Hepatocyte (in vitro differentiated cells): ENCODE results near the gene PSG7. TPM values are rescaled to one million over a fixed set of nuclear protein-coding genes. Genes with fewer than 3 reads are reported as not detected.
"Not testable (repeated sequence)": the region's sequence is repeated elsewhere in the genome, so short reads cannot be mapped to it uniquely, and the experiment has no call there.

Source experiments
- DNase-seq: peaks from one replicate; pipeline ENCODE4 v3.0.0-alpha.2; 2016; ENCODE audit warnings: low spot score
- H2AFZ ChIP-seq: fragments of 200-600 bp; sonication (generic); 2 replicates; pipeline ENCODE4 v1.6.0; 2016; ENCODE audit warnings: antibody characterized with exemption, mild to moderate bottlenecking
- H3K27ac ChIP-seq: fragments of 200-600 bp; sonication (generic); 2 replicates; pipeline ENCODE4 v1.5.1; 2016; ENCODE audit warnings: mild to moderate bottlenecking
- H3K27me3 ChIP-seq: fragments of 200-600 bp; sonication (generic); 2 replicates; pipeline ENCODE4 v1.6.1; 2016
- H3K36me3 ChIP-seq: fragments of 200-600 bp; sonication (generic); replicated peaks from 2 replicates; pipeline ENCODE4 v1.5.1; 2016; ENCODE audit warnings: low read depth; ENCODE audit not compliant: insufficient read depth
- H3K4me1 ChIP-seq: fragments of 200-600 bp; sonication (generic); 2 replicates; pipeline ENCODE4 v1.5.1; 2016; ENCODE audit warnings: mild to moderate bottlenecking, moderate library complexity; ENCODE audit not compliant: insufficient read depth
- H3K4me2 ChIP-seq: fragments of 200-600 bp; sonication (generic); 2 replicates; pipeline ENCODE4 v1.6.0; 2016
- H3K4me3 ChIP-seq: fragments of 200-600 bp; sonication (generic); 2 replicates; pipeline ENCODE4 v1.5.1; 2016; ENCODE audit warnings: mild to moderate bottlenecking
- H3K79me2 ChIP-seq: fragments of 200-600 bp; sonication (generic); 2 replicates; pipeline ENCODE4 v1.6.0; 2017; ENCODE audit warnings: mild to moderate bottlenecking
- H3K9me2 ChIP-seq: fragments of 200-600 bp; sonication (generic); replicated peaks from 2 replicates; pipeline ENCODE4 v1.6.0; 2017; ENCODE audit warnings: mild to moderate bottlenecking; ENCODE audit not compliant: insufficient read depth
- H3K9me3 ChIP-seq: fragments of 200-600 bp; sonication (generic); 2 replicates; pipeline ENCODE4 v1.5.1; 2016; ENCODE audit warnings: low read depth, mild to moderate bottlenecking
- H4K20me1 ChIP-seq: fragments of 200-600 bp; sonication (generic); 2 replicates; pipeline ENCODE4 v1.6.0; 2016; ENCODE audit warnings: mild to moderate bottlenecking; ENCODE audit not compliant: insufficient read depth, poor library complexity, severe bottlenecking
- CTCF ChIP-seq: fragments of 200-600 bp; sonication (generic); IDR thresholded peaks from 2 replicates; pipeline ENCODE4 v1.5.1; 2016; ENCODE audit warnings: antibody characterized with exemption, mild to moderate bottlenecking; ENCODE audit not compliant: poor library complexity
- EZH2 ChIP-seq: fragments of 200-600 bp; sonication (generic); IDR thresholded peaks from 2 replicates; pipeline ENCODE4 v1.6.1; 2016; ENCODE audit warnings: antibody characterized with exemption, mild to moderate bottlenecking, borderline replicate concordance
- EZH2phosphoT487 ChIP-seq: fragments of 200-600 bp; sonication (generic); IDR thresholded peaks from one replicate; pipeline ENCODE4 v1.6.1; 2018; ENCODE audit warnings: antibody characterized with exemption, mild to moderate bottlenecking, low read depth, moderate library complexity; ENCODE audit not compliant: unreplicated experiment, severe bottlenecking
- WGBS: methylation state at CpG from one replicate; pipeline ENCODE4 v1.1.6; 2016; ENCODE audit warnings: low lambda C conversion rate; ENCODE audit errors: missing lambda C conversion rate; 5-methylcytosine and 5-hydroxymethylcytosine counted together
- polyA plus RNA-seq: library from polyadenylated mRNA; unstranded; fragments of >200 nt; fragmentation: Nextera tagmentation; extraction: Ambion mirVana; gene quantifications from 2 replicates; pipeline ENCODE4 v1.2.1, GENCODE V29; 2016
- total RNA-seq: library from RNA; depleted of rRNA; stranded (reverse); fragments of >200 nt; gene quantifications from 2 replicates; pipeline ENCODE4 v1.2.3, GENCODE V29; 2014

The PSG7 gene
- total and polyA plus RNA-seq, 2 experiments from 2014 or later, result not detected

GRCh38 chr19:42932485-42933101 lies 4.4 kb downstream of the PSG7 start:
- not testable (repeated sequence) for H3K4me2 ChIP-seq, H3K79me2 ChIP-seq, H3K27ac ChIP-seq

GRCh38 chr19:42930214-42930613 lies 6.8 kb downstream of the PSG7 start:
- not testable (repeated sequence) for H2AFZ ChIP-seq, H3K4me2 ChIP-seq, H3K4me1 ChIP-seq, H3K36me3 ChIP-seq, H3K4me3 ChIP-seq, DNase-seq, H3K27me3 ChIP-seq, H3K9me2 ChIP-seq, H3K27ac ChIP-seq, H3K9me3 ChIP-seq, H3K79me2 ChIP-seq, H4K20me1 ChIP-seq
- 33% methylated on average over 1 of the region's 1 CpG for WGBS

More at GRCh38 chr19:42932485-42933101, 4.4 kb downstream of the PSG7 start:
- H3K27me3 ChIP-seq, H3K36me3 ChIP-seq, H3K4me1 ChIP-seq, DNase-seq, H3K4me3 ChIP-seq, H4K20me1 ChIP-seq, H3K9me3 ChIP-seq, H3K9me2 ChIP-seq, H2AFZ ChIP-seq: not testable (repeated sequence)
- WGBS, result 54% methylated on average over 5 of the region's 5 CpGs

- Histone ChIP-seq H4K20me1 (no peaks in the 10 kb centered on the region), H3K4me2 (no peak overlapping the region), H3K9me2 (no peaks in the 10 kb centered on the region), H3K27me3 (no peaks in the 10 kb centered on the region), H3K4me1 (no peaks in the 10 kb centered on the region), H3K27ac (no peak overlapping the region), H2AFZ (no peak overlapping the region), H3K4me3 (no peak overlapping the region), H3K36me3 (no peaks in the 10 kb centered on the region), H3K79me2 (no peaks in the 10 kb centered on the region), H3K9me3 (no peaks in the 10 kb centered on the region)
- no peak for TF ChIP-seq EZH2phosphoT487
- no peak for TF ChIP-seq CTCF
- no peak for TF ChIP-seq EZH2
- 83% methylated on average over 3 of the region's 3 CpGs for WGBS
- DNase-seq, result no peak
Measured at GRCh38 chr19:42928896-42929295, 8.1 kb downstream of the PSG7 start.

GRCh38 chr19:42926781-42927180 lies 10.2 kb downstream of the PSG7 start:
- 17% methylated on average over 2 of the region's 2 CpGs for WGBS
- DNase-seq, result no peak
- no peaks in the 10 kb centered on the region for H4K20me1 ChIP-seq
- H3K27ac ChIP-seq, result no peak overlapping the region
- H3K4me1 ChIP-seq, result no peaks in the 10 kb centered on the region
- no peak overlapping the region for H2AFZ ChIP-seq
- H3K4me3 ChIP-seq, result no peak overlapping the region
- no peaks in the 10 kb centered on the region for H3K79me2 ChIP-seq
- no peak for TF ChIP-seq EZH2
- no peak for TF ChIP-seq EZH2phosphoT487
- TF ChIP-seq CTCF, result no peak
- H3K4me2 ChIP-seq, result no peak overlapping the region
- H3K9me3 ChIP-seq, result no peaks in the 10 kb centered on the region
- H3K36me3 ChIP-seq, result no peaks in the 10 kb centered on the region
- no peaks in the 10 kb centered on the region for H3K9me2 ChIP-seq
- H3K27me3 ChIP-seq, result no peaks in the 10 kb centered on the region

GRCh38 chr19:42923106-42923505 lies 13.9 kb downstream of the PSG7 start:
- 58% methylated on average over 9 of the region's 9 CpGs for WGBS
- not testable (repeated sequence) for H3K4me3 ChIP-seq, H3K9me3 ChIP-seq, H3K4me1 ChIP-seq, H2AFZ ChIP-seq, H3K4me2 ChIP-seq, H3K9me2 ChIP-seq, H4K20me1 ChIP-seq, H3K36me3 ChIP-seq, H3K79me2 ChIP-seq, H3K27ac ChIP-seq, H3K27me3 ChIP-seq, DNase-seq

- H3K36me3 ChIP-seq, H3K9me2 ChIP-seq, H3K79me2 ChIP-seq, H3K4me2 ChIP-seq, H3K4me3 ChIP-seq, H3K9me3 ChIP-seq, DNase-seq, H3K27ac ChIP-seq, H4K20me1 ChIP-seq, H3K4me1 ChIP-seq, H2AFZ ChIP-seq, H3K27me3 ChIP-seq: not testable (repeated sequence)
Measured at GRCh38 chr19:42920971-42921370, 16.0 kb downstream of the PSG7 start.
